WI38 (cell line): Measurements from ENCODE around the gene SLC49A4.

Source experiments
- H3K4me3 ChIP-seq: 2 replicates; pipeline ENCODE4 v1.5.1; 2011; ENCODE audit warnings: low read depth, mild to moderate bottlenecking, control low read depth, low read length
- TF ChIP-seq, protein P1 (sequence below): IDR thresholded peaks from 2 replicates; pipeline ENCODE4 v1.5.1; 2012; ENCODE audit warnings: low read depth, mild to moderate bottlenecking, control low read depth, low read length

The SLC49A4 gene

GRCh38 chr3:122760453-122761271 lies 34.2 kb upstream of the SLC49A4 start:
- H3K4me3 ChIP-seq: no peak overlapping the region
- TF ChIP-seq, protein P1, sequence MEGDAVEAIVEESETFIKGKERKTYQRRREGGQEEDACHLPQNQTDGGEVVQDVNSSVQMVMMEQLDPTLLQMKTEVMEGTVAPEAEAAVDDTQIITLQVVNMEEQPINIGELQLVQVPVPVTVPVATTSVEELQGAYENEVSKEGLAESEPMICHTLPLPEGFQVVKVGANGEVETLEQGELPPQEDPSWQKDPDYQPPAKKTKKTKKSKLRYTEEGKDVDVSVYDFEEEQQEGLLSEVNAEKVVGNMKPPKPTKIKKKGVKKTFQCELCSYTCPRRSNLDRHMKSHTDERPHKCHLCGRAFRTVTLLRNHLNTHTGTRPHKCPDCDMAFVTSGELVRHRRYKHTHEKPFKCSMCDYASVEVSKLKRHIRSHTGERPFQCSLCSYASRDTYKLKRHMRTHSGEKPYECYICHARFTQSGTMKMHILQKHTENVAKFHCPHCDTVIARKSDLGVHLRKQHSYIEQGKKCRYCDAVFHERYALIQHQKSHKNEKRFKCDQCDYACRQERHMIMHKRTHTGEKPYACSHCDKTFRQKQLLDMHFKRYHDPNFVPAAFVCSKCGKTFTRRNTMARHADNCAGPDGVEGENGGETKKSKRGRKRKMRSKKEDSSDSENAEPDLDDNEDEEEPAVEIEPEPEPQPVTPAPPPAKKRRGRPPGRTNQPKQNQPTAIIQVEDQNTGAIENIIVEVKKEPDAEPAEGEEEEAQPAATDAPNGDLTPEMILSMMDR: no peak

- no peak overlapping the region for H3K4me3 ChIP-seq
- TF ChIP-seq, protein P1: no peak
Measured at GRCh38 chr3:122766430-122766829, 28.4 kb upstream of the SLC49A4 start.

- TF ChIP-seq, protein P1: no peak
- no peak overlapping the region for H3K4me3 ChIP-seq
Measured at GRCh38 chr3:122767540-122768372, 27.1 kb upstream of the SLC49A4 start.

DNA sequence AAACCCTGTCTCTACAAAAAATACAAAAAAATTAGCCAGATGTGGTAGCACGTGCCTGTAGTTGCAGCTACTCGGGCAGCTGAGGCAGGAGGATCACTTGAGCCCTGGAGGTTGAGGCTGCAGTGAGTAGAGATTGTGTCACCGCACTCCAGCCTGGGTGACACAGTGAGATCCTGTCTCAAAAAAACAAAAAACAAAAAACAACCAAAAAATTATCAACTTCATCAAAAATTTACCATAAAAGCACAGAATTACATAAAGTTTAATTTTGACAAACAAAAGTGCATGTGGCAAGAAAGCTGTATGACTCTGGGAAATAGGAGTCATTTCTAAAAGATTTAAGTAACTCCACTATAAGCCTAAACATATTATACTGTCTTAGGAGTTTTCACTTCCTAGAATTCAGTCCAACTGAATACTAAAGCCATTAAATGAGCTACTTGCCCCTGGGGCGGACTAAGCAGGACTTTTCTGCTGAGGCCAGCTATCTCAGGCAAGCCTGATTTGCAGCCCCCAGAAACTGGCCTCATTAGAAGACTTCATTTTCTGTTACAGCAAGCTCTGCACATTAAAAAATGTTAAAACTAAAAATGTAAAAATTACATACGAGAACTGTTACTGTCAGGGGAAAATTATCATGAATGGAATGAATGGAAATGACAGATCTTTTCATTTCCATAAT lies 24.2 kb upstream of the SLC49A4 start:
- H3K4me3 ChIP-seq: no peak overlapping the region

GRCh38 chr3:122772827-122773226 lies 22.0 kb upstream of the SLC49A4 start:
- H3K4me3 ChIP-seq: no peak overlapping the region
- TF ChIP-seq, protein P1: no peak

More for the DNA sequence above, 24.2 kb upstream of the SLC49A4 start:
- TF ChIP-seq, protein P1: no peak

DNA sequence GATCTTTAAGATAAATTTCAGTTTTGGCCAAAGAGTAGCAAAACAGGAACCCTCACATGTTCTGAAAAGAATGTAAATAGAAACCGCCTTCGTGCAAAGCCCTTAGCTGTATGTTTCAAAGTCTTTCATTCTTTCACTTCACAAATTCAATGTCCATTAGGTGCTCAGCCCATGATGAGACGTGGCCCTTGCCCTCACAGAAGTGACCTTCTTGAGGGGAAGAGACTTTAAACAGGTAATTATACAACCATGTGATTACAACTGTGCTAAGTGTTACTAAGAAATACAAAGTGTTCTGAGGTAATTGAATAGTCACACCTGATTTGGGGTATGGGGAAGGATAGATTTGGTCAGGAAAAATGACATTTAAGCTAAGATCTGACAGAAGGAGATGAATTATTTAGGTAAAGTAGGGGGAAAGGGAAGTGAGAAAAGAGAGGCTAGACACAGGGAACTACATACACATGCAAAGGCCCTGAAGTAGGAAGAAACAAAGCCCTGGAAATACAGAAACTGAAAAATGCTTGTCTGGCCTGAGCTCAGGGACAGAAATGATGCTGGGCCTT lies 20.8 kb upstream of the SLC49A4 start:
- H3K4me3 ChIP-seq: no peak overlapping the region
- TF ChIP-seq, protein P1: no peak
